KOPT-K1 (cell line): ENCODE measurements around the gene EME2.
"Not testable (repeated sequence)": the region's sequence is repeated elsewhere in the genome, so short reads cannot be mapped to it uniquely, and the experiment has no call there.

Experiments used
- H3K27ac ChIP-seq: fragments of 200-600 bp; sonication (generic); 2 replicates; pipeline ENCODE4 v1.5.1; 2016; ENCODE audit warnings: antibody characterized with exemption, mild to moderate bottlenecking, low read depth, low read length; ENCODE audit not compliant: poor library complexity, severe bottlenecking
- H3K36me3 ChIP-seq: fragments of 200-600 bp; sonication (generic); 2 replicates; pipeline ENCODE4 v1.5.1; 2017; ENCODE audit warnings: antibody characterized with exemption, mild to moderate bottlenecking, low read length, moderate library complexity; ENCODE audit not compliant: insufficient read depth
- H3K9me3 ChIP-seq: fragments of 200-600 bp; sonication (generic); 2 replicates; pipeline ENCODE4 v1.5.1; 2017; ENCODE audit warnings: antibody characterized with exemption, low read length, mild to moderate bottlenecking; ENCODE audit not compliant: insufficient read depth, poor library complexity, severe bottlenecking

EME2 gene

GRCh38 chr16:1794908-1795666, 22.5 kb downstream of the EME2 start:
- no peak overlapping the region for H3K27ac ChIP-seq
- peaks cover 30% of the 10 kb centered on the region for H3K9me3 ChIP-seq
- H3K36me3 ChIP-seq: peaks cover 25% of the 10 kb centered on the region; the same call in 1 of the 2 replicates

DNA sequence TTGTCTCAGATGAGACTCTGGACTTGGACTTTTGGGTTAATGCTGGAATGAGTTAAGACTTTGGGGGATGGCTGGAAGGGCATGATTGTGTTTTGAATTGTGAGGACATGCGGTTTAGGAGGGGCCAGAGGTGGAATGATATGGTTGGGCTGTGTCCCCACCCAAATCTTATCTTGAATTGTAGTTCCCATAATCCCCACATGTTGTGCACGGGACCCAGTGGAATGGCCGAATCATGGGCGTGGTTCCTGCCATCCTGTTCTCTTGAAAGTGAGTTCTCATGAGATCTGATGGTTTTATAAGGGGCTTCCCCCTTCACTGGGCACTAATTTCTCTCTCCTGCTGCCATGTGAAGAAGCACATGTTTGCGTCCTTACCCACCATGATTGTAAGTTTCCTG, 26.7 kb downstream of the EME2 start:
- not testable (repeated sequence) for H3K36me3 ChIP-seq, H3K27ac ChIP-seq
- peaks cover 30% of the 10 kb centered on the region for H3K9me3 ChIP-seq

GRCh38 chr16:1800701-1801100, 28.1 kb downstream of the EME2 start:
- H3K36me3 ChIP-seq: no peaks in the 10 kb centered on the region; the same call in 1 of the 2 replicates

GRCh38 chr16:1807626-1808025, 35.0 kb downstream of the EME2 start:
- H3K27ac ChIP-seq: no peak overlapping the region
- H3K9me3 ChIP-seq: no peaks in the 10 kb centered on the region
- peaks cover 31% of the 10 kb centered on the region; the same call in 1 of the 2 replicates for H3K36me3 ChIP-seq

More at GRCh38 chr16:1800701-1801100, 28.1 kb downstream of the EME2 start:
- Histone ChIP-seq H3K9me3 (peaks cover 30% of the 10 kb centered on the region), H3K27ac (no peak overlapping the region)

DNA sequence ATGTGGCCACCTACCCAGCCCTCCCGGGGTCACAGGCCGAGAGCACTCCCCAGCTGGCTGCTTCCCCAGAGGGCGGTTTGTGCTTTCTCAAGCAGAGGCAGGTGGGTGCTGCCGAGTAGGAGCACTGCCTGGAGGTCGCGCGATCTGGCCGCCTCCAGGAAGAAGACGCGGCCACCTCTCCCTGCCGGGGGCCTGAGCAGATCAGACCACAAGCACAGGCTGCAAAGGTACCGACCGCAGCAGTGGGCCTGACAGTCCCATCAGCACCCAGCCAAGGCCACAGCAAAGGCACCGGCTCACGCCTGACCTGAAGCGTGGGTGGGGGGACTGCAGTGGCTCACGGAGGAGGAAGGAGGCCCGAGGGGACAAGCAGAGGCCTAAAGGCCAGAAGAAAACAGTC, 36.1 kb downstream of the EME2 start:
- no peaks in the 10 kb centered on the region for H3K9me3 ChIP-seq
- H3K36me3 ChIP-seq: peaks cover 35% of the 10 kb centered on the region; the same call in 1 of the 2 replicates
- H3K27ac ChIP-seq: no peak overlapping the region

DNA sequence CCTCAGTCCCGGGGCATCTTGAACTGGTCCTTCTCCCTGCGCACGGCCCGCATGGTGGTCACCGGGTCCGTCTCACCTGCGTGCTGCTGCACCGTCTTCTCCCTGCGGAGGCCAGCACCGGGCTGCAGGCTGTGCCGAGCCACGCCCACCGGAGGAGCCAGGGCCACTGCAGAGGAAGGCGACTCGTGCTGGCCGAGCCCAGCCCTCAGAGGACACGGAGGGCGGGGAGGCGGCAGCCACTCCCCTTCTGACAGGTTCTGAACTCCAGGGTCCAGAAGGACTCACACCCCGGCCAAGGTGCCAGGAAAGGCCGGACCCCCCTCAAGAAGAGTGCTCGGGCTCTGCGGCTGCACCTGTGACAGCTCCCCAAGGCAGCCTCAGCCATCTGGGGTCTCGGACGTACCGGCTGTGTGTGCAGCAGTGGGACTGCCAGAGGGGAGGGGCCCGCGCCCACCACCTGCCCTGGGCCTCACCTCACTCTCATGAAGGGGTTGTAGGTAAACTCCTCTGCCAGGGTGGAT, 36.7 kb downstream of the EME2 start:
- no peak overlapping the region for H3K27ac ChIP-seq
- H3K9me3 ChIP-seq: no peaks in the 10 kb centered on the region
- H3K36me3 ChIP-seq: peaks cover 41% of the 10 kb centered on the region; the same call in 1 of the 2 replicates

GRCh38 chr16:1810106-1810505, 37.5 kb downstream of the EME2 start:
- Histone ChIP-seq H3K9me3 (no peaks in the 10 kb centered on the region), H3K27ac (no peak overlapping the region), H3K36me3 (peaks cover 41% of the 10 kb centered on the region; the same call in 1 of the 2 replicates)

DNA sequence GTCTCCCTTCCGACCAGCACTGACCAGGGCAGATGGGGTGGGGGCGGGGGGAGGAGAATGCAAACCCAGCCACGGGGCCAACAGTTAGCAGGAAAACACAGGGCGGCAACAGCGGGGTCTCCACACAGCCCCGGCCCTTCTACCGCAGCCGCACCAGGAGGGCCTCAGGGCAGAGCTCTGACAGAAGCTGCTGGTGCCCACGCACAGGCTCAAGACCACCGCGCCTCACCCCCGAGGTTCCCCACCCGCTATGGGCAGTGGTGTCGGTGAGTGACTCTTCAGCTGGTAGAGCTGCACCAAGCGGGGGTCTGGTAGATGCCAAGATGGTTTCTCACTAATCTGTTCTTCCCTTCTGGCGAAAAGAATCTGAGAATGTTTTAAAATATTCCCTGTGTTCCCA, 37.9 kb downstream of the EME2 start:
- Histone ChIP-seq H3K36me3 (peaks cover 41% of the 10 kb centered on the region; the same call in 1 of the 2 replicates), H3K27ac (no peak overlapping the region), H3K9me3 (no peaks in the 10 kb centered on the region)

GRCh38 chr16:1812732-1813163, 40.1 kb downstream of the EME2 start:
- no peaks in the 10 kb centered on the region for H3K9me3 ChIP-seq
- H3K27ac ChIP-seq: no peak overlapping the region
- peaks cover 38% of the 10 kb centered on the region for H3K36me3 ChIP-seq

- Histone ChIP-seq H3K27ac (no peak overlapping the region), H3K9me3 (no peaks in the 10 kb centered on the region), H3K36me3 (peaks cover 20% of the 10 kb centered on the region)
Measured at GRCh38 chr16:1815461-1815860, 42.9 kb downstream of the EME2 start.

- H3K9me3 ChIP-seq: no peaks in the 10 kb centered on the region
- peaks cover 22% of the 10 kb centered on the region for H3K36me3 ChIP-seq
- H3K27ac ChIP-seq: no peak overlapping the region
Measured at GRCh38 chr16:1816396-1817275, 44.0 kb downstream of the EME2 start.

DNA sequence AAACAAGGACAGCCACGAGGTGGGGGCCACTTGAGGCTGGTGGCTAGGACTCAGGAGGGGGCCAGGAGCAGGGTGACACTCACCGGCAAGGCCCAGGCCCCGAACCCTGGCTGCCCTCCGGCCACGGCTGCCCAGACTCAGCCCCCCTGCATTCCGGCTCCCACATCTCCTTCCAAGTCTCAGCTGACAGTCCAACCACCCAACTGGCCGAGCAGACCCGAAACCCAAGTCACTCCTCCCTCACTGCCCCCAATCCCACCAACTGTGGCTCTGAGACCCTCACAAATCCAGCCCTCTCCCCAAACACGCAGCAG, 44.6 kb downstream of the EME2 start:
- no peak overlapping the region for H3K27ac ChIP-seq
- H3K36me3 ChIP-seq: peaks cover 28% of the 10 kb centered on the region
- H3K9me3 ChIP-seq: no peaks in the 10 kb centered on the region

- Histone ChIP-seq H3K9me3 (no peaks in the 10 kb centered on the region), H3K36me3 (peaks cover 32% of the 10 kb centered on the region), H3K27ac (no peak overlapping the region)
Measured at GRCh38 chr16:1817716-1818115, 45.1 kb downstream of the EME2 start.

GRCh38 chr16:1818204-1818872, 45.7 kb downstream of the EME2 start:
- Histone ChIP-seq H3K9me3 (no peaks in the 10 kb centered on the region), H3K27ac (no peak overlapping the region), H3K36me3 (peaks cover 33% of the 10 kb centered on the region)
